Measurements from ENCODE around the gene AOC3.
"Not testable (repeated sequence)": the region's sequence is repeated elsewhere in the genome, so short reads cannot be mapped to it uniquely, and the experiment has no call there.

The AOC3 gene

DNA sequence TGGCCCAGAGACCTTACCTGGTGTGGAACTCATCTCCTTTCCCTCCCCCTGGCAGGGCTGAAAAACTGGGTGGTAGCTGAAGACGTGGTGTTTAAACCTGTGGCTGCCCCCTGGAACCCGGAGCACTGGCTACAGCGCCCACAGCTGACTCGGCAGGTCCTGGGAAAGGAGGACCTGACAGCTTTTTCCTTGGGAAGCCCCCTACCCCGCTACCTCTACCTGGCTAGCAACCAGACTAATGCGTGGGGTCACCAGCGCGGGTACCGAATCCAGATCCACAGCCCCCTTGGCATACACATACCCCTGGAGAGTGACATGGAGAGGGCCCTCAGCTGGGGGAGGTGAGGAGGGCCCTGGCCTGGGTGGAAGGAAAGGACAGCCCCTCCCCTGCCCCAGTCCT is 2.0 kb upstream of the AOC3 start:
- DNase-seq (no peak), ATAC-seq (ENCODE audit: insufficient read depth, low read depth) (no peak)
- H3K9me3 ChIP-seq (ENCODE audit: insufficient read depth, low read length, severe bottlenecking): no peaks in the 10 kb centered on the region
- no peak overlapping the region for H3K4me2 ChIP-seq (ENCODE audit: insufficient read depth, low read length)
- H3K27ac ChIP-seq (ENCODE audit: low read length): no peak overlapping the region
- peaks cover 12% of the 10 kb centered on the region for H4K20me1 ChIP-seq (ENCODE audit: insufficient read depth, low read length)
- no peak overlapping the region for H3K9ac ChIP-seq (ENCODE audit: low read depth, low read length)
- no peak overlapping the region for H2AFZ ChIP-seq (ENCODE audit: low read depth, low read length)
- H3K79me2 ChIP-seq (ENCODE audit: insufficient read depth, low read length): no peaks in the 10 kb centered on the region
- no peak overlapping the region for H3K4me3 ChIP-seq (ENCODE audit: low read depth in 1 of 2, low read length in 2 of 2)
- H3K4me1 ChIP-seq (ENCODE audit: insufficient read depth, low read length): no peaks in the 10 kb centered on the region
- no peaks in the 10 kb centered on the region for H3K27me3 ChIP-seq (ENCODE audit: insufficient read depth, low read length, poor library complexity)
- peaks cover 17% of the 10 kb centered on the region for H3K36me3 ChIP-seq (ENCODE audit: insufficient read depth, low read length)
- TF ChIP-seq EZH2 (IDR thresholded peaks at IDR 0.05; ENCODE audit: borderline replicate concordance, low read depth, low read length, severe bottlenecking): no peak
- TF ChIP-seq, protein P1, sequence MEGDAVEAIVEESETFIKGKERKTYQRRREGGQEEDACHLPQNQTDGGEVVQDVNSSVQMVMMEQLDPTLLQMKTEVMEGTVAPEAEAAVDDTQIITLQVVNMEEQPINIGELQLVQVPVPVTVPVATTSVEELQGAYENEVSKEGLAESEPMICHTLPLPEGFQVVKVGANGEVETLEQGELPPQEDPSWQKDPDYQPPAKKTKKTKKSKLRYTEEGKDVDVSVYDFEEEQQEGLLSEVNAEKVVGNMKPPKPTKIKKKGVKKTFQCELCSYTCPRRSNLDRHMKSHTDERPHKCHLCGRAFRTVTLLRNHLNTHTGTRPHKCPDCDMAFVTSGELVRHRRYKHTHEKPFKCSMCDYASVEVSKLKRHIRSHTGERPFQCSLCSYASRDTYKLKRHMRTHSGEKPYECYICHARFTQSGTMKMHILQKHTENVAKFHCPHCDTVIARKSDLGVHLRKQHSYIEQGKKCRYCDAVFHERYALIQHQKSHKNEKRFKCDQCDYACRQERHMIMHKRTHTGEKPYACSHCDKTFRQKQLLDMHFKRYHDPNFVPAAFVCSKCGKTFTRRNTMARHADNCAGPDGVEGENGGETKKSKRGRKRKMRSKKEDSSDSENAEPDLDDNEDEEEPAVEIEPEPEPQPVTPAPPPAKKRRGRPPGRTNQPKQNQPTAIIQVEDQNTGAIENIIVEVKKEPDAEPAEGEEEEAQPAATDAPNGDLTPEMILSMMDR (IDR thresholded peaks at IDR 0.05; ENCODE audit: borderline replicate concordance, extremely low read depth, low read length, poor library complexity, severe bottlenecking): no peak

DNA sequence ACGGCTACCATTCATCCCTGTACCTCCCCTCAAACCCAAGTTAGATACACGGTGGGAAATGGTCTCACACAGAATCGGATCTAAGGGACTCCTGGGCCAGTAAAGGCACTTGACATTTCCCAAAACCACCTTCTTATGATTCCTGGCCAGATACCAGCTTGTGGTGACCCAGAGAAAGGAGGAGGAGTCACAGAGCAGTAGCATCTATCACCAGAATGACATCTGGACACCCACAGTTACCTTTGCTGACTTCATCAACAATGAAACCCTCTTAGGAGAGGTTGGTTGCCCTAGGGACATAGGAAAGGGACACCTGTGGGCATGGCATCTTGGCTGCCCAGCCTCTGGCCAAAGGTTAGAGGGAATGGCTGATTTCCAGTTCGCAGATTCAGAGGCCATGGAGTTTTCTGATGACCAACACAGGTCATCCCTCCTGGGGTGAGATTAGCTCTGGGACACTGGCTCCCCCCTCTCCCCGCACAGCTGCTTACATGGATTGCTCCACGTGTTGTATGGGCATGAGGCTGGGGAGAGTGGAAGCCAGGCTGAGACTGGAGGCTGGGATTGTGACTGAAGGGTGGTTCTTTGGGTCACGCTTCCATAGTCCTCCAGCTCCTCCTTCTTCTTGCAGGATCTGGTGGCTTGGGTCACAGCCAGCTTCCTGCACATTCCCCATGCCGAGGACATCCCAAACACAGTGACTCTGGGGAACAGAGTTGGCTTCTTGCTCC is 1.4 kb upstream of the AOC3 start:
- no peak for TF ChIP-seq EZH2 (IDR thresholded peaks at IDR 0.05; ENCODE audit: borderline replicate concordance, low read depth, low read length, severe bottlenecking)
- TF ChIP-seq, protein P1 (IDR thresholded peaks at IDR 0.05; ENCODE audit: borderline replicate concordance, extremely low read depth, low read length, poor library complexity, severe bottlenecking): no peak
- no peak for ATAC-seq (ENCODE audit: insufficient read depth, low read depth)

DNA sequence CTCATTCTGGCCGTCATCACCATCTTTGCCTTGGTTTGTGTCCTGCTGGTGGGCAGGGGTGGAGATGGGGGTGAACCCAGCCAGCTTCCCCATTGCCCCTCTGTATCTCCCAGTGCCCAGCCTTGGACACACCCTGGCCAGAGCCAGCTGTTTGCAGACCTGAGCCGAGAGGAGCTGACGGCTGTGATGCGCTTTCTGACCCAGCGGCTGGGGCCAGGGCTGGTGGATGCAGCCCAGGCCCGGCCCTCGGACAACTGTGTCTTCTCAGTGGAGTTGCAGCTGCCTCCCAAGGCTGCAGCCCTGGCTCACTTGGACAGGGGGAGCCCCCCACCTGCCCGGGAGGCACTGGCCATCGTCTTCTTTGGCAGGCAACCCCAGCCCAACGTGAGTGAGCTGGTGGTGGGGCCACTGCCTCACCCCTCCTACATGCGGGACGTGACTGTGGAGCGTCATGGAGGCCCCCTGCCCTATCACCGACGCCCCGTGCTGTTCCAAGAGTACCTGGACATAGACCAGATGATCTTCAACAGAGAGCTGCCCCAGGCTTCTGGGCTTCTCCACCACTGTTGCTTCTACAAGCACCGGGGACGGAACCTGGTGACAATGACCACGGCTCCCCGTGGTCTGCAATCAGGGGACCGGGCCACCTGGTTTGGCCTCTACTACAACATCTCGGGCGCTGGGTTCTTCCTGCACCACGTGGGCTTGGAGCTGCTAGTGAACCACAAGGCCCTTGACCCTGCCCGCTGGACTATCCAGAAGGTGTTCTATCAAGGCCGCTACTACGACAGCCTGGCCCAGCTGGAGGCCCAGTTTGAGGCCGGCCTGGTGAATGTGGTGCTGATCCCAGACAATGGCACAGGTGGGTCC is 607 bp downstream of the AOC3 start:
- H3K27me3 ChIP-seq (ENCODE audit: insufficient read depth, low read length, poor library complexity); H3K9me3 ChIP-seq (ENCODE audit: insufficient read depth, low read length, severe bottlenecking); H4K20me1 ChIP-seq (ENCODE audit: insufficient read depth, low read length); ATAC-seq (ENCODE audit: insufficient read depth, low read depth); H2AFZ ChIP-seq (ENCODE audit: low read depth, low read length); H3K4me1 ChIP-seq (ENCODE audit: insufficient read depth, low read length); H3K79me2 ChIP-seq (ENCODE audit: insufficient read depth, low read length); H3K36me3 ChIP-seq (ENCODE audit: insufficient read depth, low read length); H3K4me3 ChIP-seq (ENCODE audit: low read depth in 1 of 2, low read length in 2 of 2); H3K4me2 ChIP-seq (ENCODE audit: insufficient read depth, low read length); H3K9ac ChIP-seq (ENCODE audit: low read depth, low read length); DNase-seq; H3K27ac ChIP-seq (ENCODE audit: low read length): not testable (repeated sequence)

More for the DNA sequence above, 1.4 kb upstream of the AOC3 start:
- no peaks in the 10 kb centered on the region for H3K27me3 ChIP-seq (ENCODE audit: insufficient read depth, low read length, poor library complexity)
- H3K79me2 ChIP-seq (ENCODE audit: insufficient read depth, low read length): no peaks in the 10 kb centered on the region
- H3K9me3 ChIP-seq (ENCODE audit: insufficient read depth, low read length, severe bottlenecking): no peaks in the 10 kb centered on the region
- H3K36me3 ChIP-seq (ENCODE audit: insufficient read depth, low read length): peaks cover 11% of the 10 kb centered on the region
- H2AFZ ChIP-seq (ENCODE audit: low read depth, low read length): no peak overlapping the region
- no peak overlapping the region for H3K27ac ChIP-seq (ENCODE audit: low read length)
- H3K4me1 ChIP-seq (ENCODE audit: insufficient read depth, low read length): no peaks in the 10 kb centered on the region
- no peak for DNase-seq
- no peak overlapping the region for H3K9ac ChIP-seq (ENCODE audit: low read depth, low read length)
- peaks cover 7% of the 10 kb centered on the region for H4K20me1 ChIP-seq (ENCODE audit: insufficient read depth, low read length)
- no peak overlapping the region for H3K4me2 ChIP-seq (ENCODE audit: insufficient read depth, low read length)
- H3K4me3 ChIP-seq (ENCODE audit: low read depth in 1 of 2, low read length in 2 of 2): no peak overlapping the region

DNA sequence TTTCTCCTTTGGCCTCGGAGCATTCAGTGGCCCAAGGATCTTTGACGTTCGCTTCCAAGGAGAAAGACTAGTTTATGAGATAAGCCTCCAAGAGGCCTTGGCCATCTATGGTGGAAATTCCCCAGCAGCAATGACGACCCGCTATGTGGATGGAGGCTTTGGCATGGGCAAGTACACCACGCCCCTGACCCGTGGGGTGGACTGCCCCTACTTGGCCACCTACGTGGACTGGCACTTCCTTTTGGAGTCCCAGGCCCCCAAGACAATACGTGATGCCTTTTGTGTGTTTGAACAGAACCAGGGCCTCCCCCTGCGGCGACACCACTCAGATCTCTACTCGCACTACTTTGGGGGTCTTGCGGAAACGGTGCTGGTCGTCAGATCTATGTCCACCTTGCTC is 1.4 kb downstream of the AOC3 start:
- Histone ChIP-seq H3K4me3 (ENCODE audit: low read depth in 1 of 2, low read length in 2 of 2) (no peak overlapping the region), H3K4me2 (ENCODE audit: insufficient read depth, low read length) (no peak overlapping the region), H3K9me3 (ENCODE audit: insufficient read depth, low read length, severe bottlenecking) (no peaks in the 10 kb centered on the region), H3K4me1 (ENCODE audit: insufficient read depth, low read length) (no peaks in the 10 kb centered on the region), H4K20me1 (ENCODE audit: insufficient read depth, low read length) (no peaks in the 10 kb centered on the region; the same call in 1 of the 2 replicates), H3K27me3 (ENCODE audit: insufficient read depth, low read length, poor library complexity) (peaks cover 8% of the 10 kb centered on the region), H2AFZ (ENCODE audit: low read depth, low read length) (no peak overlapping the region), H3K9ac (ENCODE audit: low read depth, low read length) (no peak overlapping the region), H3K79me2 (ENCODE audit: insufficient read depth, low read length) (no peaks in the 10 kb centered on the region), H3K27ac (ENCODE audit: low read length) (no peak overlapping the region), H3K36me3 (ENCODE audit: insufficient read depth, low read length) (no peaks in the 10 kb centered on the region)
- ATAC-seq (ENCODE audit: insufficient read depth, low read depth) (no peak), DNase-seq (no peak)
- no peak for TF ChIP-seq EZH2 (IDR thresholded peaks at IDR 0.05; ENCODE audit: borderline replicate concordance, low read depth, low read length, severe bottlenecking)
- TF ChIP-seq, protein P1 (IDR thresholded peaks at IDR 0.05; ENCODE audit: borderline replicate concordance, extremely low read depth, low read length, poor library complexity, severe bottlenecking): no peak
